Uterus (tissue), 2 donors: ENCODE data around the gene E2F7.

Experiments
- POLR2A ChIP-seq, 2 donors: fragments of 450-650 bp; IDR thresholded peaks; one replicate each; pipeline ENCODE4 v1.6.1; 2016; ENCODE audit warnings: antibody characterized with exemption in 2 of 2, mild to moderate bottlenecking in 1 of 2, moderate library complexity in 1 of 2
- TF ChIP-seq, protein P1 (sequence below), 4 experiments: fragments of 200-600 bp in 2 of 4; fragments of 450-650 bp in 2 of 4; sonication (generic) in 2 of 4; IDR thresholded peaks; one replicate each; pipeline ENCODE4 v1.5.1; 2016 to 2019; ENCODE audit warnings: antibody characterized with exemption in 4 of 4, mild to moderate bottlenecking in 2 of 4, moderate library complexity in 1 of 4

DNA sequence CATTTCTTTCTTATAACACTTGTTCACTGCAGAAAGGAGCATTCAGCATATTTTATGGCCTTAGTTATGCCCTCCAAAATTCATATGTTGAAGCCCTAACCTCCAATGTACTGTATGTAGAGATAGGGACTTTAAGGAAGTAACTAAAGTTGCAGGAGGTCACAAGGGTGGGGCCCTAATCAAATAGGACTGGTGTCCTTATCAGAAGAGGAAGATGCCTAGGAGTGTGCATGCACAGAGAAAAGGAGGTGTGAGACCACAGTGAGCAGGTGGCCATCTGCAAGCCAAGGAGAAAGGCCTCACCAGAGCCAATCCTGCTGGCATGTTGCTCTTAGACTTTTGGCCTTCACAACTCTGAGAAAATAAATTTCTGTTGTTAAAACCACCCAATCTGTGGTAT, 12.9 kb upstream of the E2F7 start:
- TF ChIP-seq, protein P1, sequence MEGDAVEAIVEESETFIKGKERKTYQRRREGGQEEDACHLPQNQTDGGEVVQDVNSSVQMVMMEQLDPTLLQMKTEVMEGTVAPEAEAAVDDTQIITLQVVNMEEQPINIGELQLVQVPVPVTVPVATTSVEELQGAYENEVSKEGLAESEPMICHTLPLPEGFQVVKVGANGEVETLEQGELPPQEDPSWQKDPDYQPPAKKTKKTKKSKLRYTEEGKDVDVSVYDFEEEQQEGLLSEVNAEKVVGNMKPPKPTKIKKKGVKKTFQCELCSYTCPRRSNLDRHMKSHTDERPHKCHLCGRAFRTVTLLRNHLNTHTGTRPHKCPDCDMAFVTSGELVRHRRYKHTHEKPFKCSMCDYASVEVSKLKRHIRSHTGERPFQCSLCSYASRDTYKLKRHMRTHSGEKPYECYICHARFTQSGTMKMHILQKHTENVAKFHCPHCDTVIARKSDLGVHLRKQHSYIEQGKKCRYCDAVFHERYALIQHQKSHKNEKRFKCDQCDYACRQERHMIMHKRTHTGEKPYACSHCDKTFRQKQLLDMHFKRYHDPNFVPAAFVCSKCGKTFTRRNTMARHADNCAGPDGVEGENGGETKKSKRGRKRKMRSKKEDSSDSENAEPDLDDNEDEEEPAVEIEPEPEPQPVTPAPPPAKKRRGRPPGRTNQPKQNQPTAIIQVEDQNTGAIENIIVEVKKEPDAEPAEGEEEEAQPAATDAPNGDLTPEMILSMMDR (IDR thresholded peaks at IDR 0.05), result no peak
- TF ChIP-seq POLR2A (IDR thresholded peaks at IDR 0.05), result no peak
